HepG2 (cell line): ENCODE data around the gene NDUFB5. TPM values are rescaled to one million over a fixed set of nuclear protein-coding genes. Genes with fewer than 3 reads are reported as not detected.

Experiments used
- ATF3 ChIP-seq: sonication (generic); formaldehyde crosslinking; IDR thresholded peaks from 2 replicates; pipeline ENCODE4 v1.4.0; 2020; ENCODE audit warnings: missing genetic modification reagents
- ETV5 ChIP-seq: IDR thresholded peaks from 2 replicates; pipeline ENCODE4 v1.6.1; 2018; ENCODE audit warnings: missing biosample characterization, missing genetic modification reagents, inconsistent platforms, borderline replicate concordance
- ETV6 ChIP-seq: sonication (generic); formaldehyde crosslinking; conservative IDR thresholded peaks from 2 replicates; pipeline ENCODE4 v1.4.0; 2020; ENCODE audit warnings: missing genetic modification reagents
- HES4 ChIP-seq: sonication (generic); formaldehyde crosslinking; IDR thresholded peaks from 2 replicates; pipeline ENCODE4 v1.9.0; 2021; ENCODE audit warnings: mild to moderate bottlenecking, missing genetic modification reagents, borderline replicate concordance
- IKZF5 ChIP-seq: IDR thresholded peaks from 2 replicates; pipeline ENCODE4 v1.6.1; 2018; ENCODE audit warnings: missing genetic modification reagents, mild to moderate bottlenecking, missing compliant biosample characterization
- KDM5A ChIP-seq: fragments of 200-600 bp; sonication (generic); IDR thresholded peaks from 2 replicates; pipeline ENCODE4 v1.7.0; 2018; ENCODE audit warnings: antibody characterized with exemption, mild to moderate bottlenecking, low read length, borderline replicate concordance
- MAFK ChIP-seq, 2 experiments: IDR thresholded peaks in 1 of 2; conservative IDR thresholded peaks in 1 of 2; 2 replicates each; pipeline ENCODE4 v1.6.1; 2011; ENCODE audit warnings: improper control_type of control experiment in 2 of 2, low read length in 2 of 2
- MATR3 ChIP-seq: sonication (generic); formaldehyde crosslinking; IDR thresholded peaks from 2 replicates; pipeline ENCODE4 v1.4.0; 2020; ENCODE audit warnings: missing genetic modification reagents
- NPAS2 ChIP-seq: sonication (generic); formaldehyde crosslinking; IDR thresholded peaks from 2 replicates; pipeline ENCODE4 v1.8.0; 2022; ENCODE audit warnings: mild to moderate bottlenecking, missing genetic modification reagents, borderline replicate concordance
- PITX1 ChIP-seq: sonication (generic); formaldehyde crosslinking; IDR thresholded peaks from 2 replicates; pipeline ENCODE4 v1.5.1; 2020; ENCODE audit warnings: mild to moderate bottlenecking, missing genetic modification reagents
- RAD21 ChIP-seq: fragments of 450-650 bp; formaldehyde crosslinking; IDR thresholded peaks from 2 replicates; pipeline ENCODE4 v1.5.0; 2020; ENCODE audit warnings: mild to moderate bottlenecking
- SIN3A ChIP-seq: IDR thresholded peaks from 2 replicates; pipeline ENCODE4 v1.6.1; 2011; ENCODE audit warnings: low read depth, mild to moderate bottlenecking, control low read depth, low read length, borderline replicate concordance
- SIX1 ChIP-seq: sonication (generic); formaldehyde crosslinking; IDR thresholded peaks from 2 replicates; pipeline ENCODE4 v1.4.0; 2020; ENCODE audit warnings: missing genetic modification reagents, borderline replicate concordance
- STAG1 ChIP-seq: sonication (generic); formaldehyde crosslinking; IDR thresholded peaks from 2 replicates; pipeline ENCODE4 v1.4.0; 2020; ENCODE audit warnings: missing genetic modification reagents
- TFDP2 ChIP-seq: sonication (generic); formaldehyde crosslinking; IDR thresholded peaks from 2 replicates; pipeline ENCODE4 v1.4.0; 2020; ENCODE audit warnings: missing genetic modification reagents
- TP53 ChIP-seq: sonication (generic); formaldehyde crosslinking; conservative IDR thresholded peaks from 2 replicates; pipeline ENCODE4 v1.4.0; 2020; ENCODE audit warnings: missing genetic modification reagents
- ZBTB42 ChIP-seq: sonication (generic); formaldehyde crosslinking; IDR thresholded peaks from 2 replicates; pipeline ENCODE4 v1.5.0; 2020; ENCODE audit warnings: mild to moderate bottlenecking, missing genetic modification reagents
- ZBTB46 ChIP-seq: sonication (generic); formaldehyde crosslinking; IDR thresholded peaks from 2 replicates; pipeline ENCODE4 v1.4.0; 2020; ENCODE audit warnings: mild to moderate bottlenecking, missing genetic modification reagents, borderline replicate concordance
- ZFP36 ChIP-seq: fragments of 150-350 bp; IDR thresholded peaks from 2 replicates; pipeline ENCODE4 v1.6.1; 2018; ENCODE audit warnings: borderline replicate concordance, low read length, low read depth; ENCODE audit not compliant: partially characterized antibody
- ZFP82 ChIP-seq: sonication (generic); formaldehyde crosslinking; IDR thresholded peaks from 2 replicates; pipeline ENCODE4 v1.5.1; 2020; ENCODE audit warnings: mild to moderate bottlenecking, missing genetic modification reagents, borderline replicate concordance
- ZNF121 ChIP-seq: sonication (generic); formaldehyde crosslinking; IDR thresholded peaks from 2 replicates; pipeline ENCODE4 v1.5.0; 2020; ENCODE audit warnings: mild to moderate bottlenecking, missing genetic modification reagents
- ZNF136 ChIP-seq: sonication (generic); formaldehyde crosslinking; IDR thresholded peaks from 2 replicates; pipeline ENCODE4 v1.8.1; 2022; ENCODE audit warnings: low read depth, mild to moderate bottlenecking, moderate library complexity, missing genetic modification reagents
- ZNF451 ChIP-seq: sonication (generic); formaldehyde crosslinking; IDR thresholded peaks from 2 replicates; pipeline ENCODE4 v1.5.0; 2020; ENCODE audit warnings: mild to moderate bottlenecking, missing genetic modification reagents
- ZNF644 ChIP-seq: IDR thresholded peaks from 2 replicates; pipeline ENCODE4 v1.6.1; 2016; ENCODE audit warnings: low read depth
- ZNF75D ChIP-seq: sonication (generic); formaldehyde crosslinking; IDR thresholded peaks from 2 replicates; pipeline ENCODE4 v1.8.1; 2023; ENCODE audit warnings: missing genetic modification reagents, mild to moderate bottlenecking, borderline replicate concordance
- ZSCAN9 ChIP-seq: IDR thresholded peaks from 2 replicates; pipeline ENCODE4 v1.6.1; 2016; ENCODE audit warnings: borderline replicate concordance
- polyA plus RNA-seq, 8 experiments: library from polyadenylated mRNA; depleted of rRNA in 3 of 8; stranded (reverse) in 7 of 8; unstranded in 1 of 8; fragments of >200 nt; fragmentation: Illumina TruSeq in 4 of 8; extraction: Trizol in 4 of 8; gene quantifications; 2 replicates each; pipeline versions ENCODE4 v1.2.1 to v1.2.3, GENCODE V29; 2011 to 2016; ENCODE audit warnings: low read depth in 4 of 8, missing spikeins in 1 of 8, mixed read lengths in 1 of 8; ENCODE audit not compliant: insufficient read depth in 1 of 8
- total RNA-seq, 5 experiments: library from RNA; depleted of rRNA; stranded (reverse); fragments of >200 nt; fragmentation: Illumina TruSeq; extraction: Trizol; gene quantifications; 2 replicates each; pipeline ENCODE4 v1.2.3, GENCODE V29; 2016; ENCODE audit warnings: low read depth in 1 of 5

Gene NDUFB5
- total and polyA plus RNA-seq, 2 of the 13 experiments (the other 11 are each of a cell fraction or from before 2014, with no cell fraction given) = 43.3 to 120 TPM

GRCh38 chr3:179563271-179563783 is 41.3 kb upstream of the NDUFB5 start (continued):
- no peak for TF ChIP-seq MATR3
- TF ChIP-seq PITX1 (CRISPR knock-in tag) = no peak; the same call in 1 of the 2 replicates
- TF ChIP-seq TFDP2 (CRISPR knock-in tag) = no peak
- TF ChIP-seq STAG1 (CRISPR knock-in tag) = 0 out of 2 replicates have a peak, but pooled peaks have one; percentile 4
- TF ChIP-seq TP53 (CRISPR knock-in tag) = no peak
- no peak for TF ChIP-seq ZNF136 (CRISPR knock-in tag)
- TF ChIP-seq ZNF75D (CRISPR knock-in tag) = no peak
- TF ChIP-seq MAFK (conservative IDR thresholded peaks at IDR 0.05 in 1 of 2, IDR thresholded peaks at IDR 0.05 in 1 of 2; ENCODE audit: low read length in 2 of 2) = no peak
- TF ChIP-seq ETV6 (CRISPR knock-in tag) = no peak
- no peak for TF ChIP-seq ZFP36
- TF ChIP-seq ZBTB46 = no peak
- TF ChIP-seq NPAS2 = no peak
- TF ChIP-seq RAD21 = peak; percentile 20; the same call in 1 of the 2 replicates
- 0 out of 2 replicates have a peak, but pooled peaks have one; percentile 27 for TF ChIP-seq SIN3A
- 0 out of 2 replicates have a peak, but pooled peaks have one; percentile 3 for TF ChIP-seq IKZF5 (CRISPR knock-in tag)
- peak; percentile 15; the same call in 1 of the 2 replicates for TF ChIP-seq ZNF451 (CRISPR knock-in tag)
- no peak; the same call in 1 of the 2 replicates for TF ChIP-seq KDM5A
- TF ChIP-seq ZSCAN9 = 0 out of 2 replicates have a peak, but pooled peaks have one; percentile 12
- TF ChIP-seq ATF3 (CRISPR knock-in tag) = no peak
- TF ChIP-seq ZBTB42 (CRISPR knock-in tag) = no peak
- no peak for TF ChIP-seq SIX1
- TF ChIP-seq ZFP82 (CRISPR knock-in tag) = no peak
- TF ChIP-seq HES4 (CRISPR knock-in tag) = no peak
- TF ChIP-seq ETV5 (CRISPR knock-in tag) = no peak
- no peak for TF ChIP-seq ZNF644 (CRISPR knock-in tag)
- no peak for TF ChIP-seq ZNF121
